HG03521 (cell line): ENCODE results near the gene NDUFAF5.

Experiments
- ATAC-seq: cut with Tn5 transposase; IDR thresholded peaks from one replicate; pipeline ENCODE4 v1.9.1; 2021; ENCODE audit warnings: mild to moderate bottlenecking, moderate library complexity; ENCODE audit not compliant: unreplicated experiment

The NDUFAF5 gene

DNA sequence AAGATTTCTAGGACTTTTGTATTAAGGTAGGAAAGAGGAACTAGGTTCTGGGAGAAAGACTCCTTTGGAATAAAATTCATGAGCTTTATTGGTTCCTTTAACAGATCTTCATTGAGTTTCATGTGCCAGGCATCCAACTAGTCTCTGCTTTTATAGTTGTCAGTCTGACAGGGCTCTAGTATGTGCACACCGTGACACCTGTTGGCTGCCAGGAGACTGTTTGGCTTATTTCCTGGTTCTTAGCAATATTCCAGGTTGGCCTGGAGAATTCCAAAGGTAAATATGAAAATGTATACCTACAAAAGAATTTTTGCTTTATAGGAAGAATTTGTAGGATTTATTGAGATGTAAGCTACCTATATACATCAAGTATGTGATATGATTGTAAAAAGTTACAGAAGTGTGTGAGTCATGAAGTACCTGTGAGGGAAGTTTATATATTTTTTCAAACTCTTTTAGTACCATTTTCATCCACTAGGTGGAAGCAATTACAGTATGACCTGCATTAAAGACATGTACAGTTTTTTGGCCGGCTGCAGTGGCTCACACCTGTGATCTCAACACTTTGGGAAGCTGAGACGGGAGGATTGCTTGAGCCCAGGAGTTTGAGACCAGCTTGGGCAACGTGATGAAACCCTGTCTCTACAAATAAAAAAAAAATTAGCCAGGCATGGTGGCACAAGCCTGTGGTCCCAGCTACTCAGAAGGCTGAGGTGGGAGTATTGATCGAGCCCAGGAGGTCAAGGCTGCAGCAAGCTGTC is 35.2 kb downstream of the NDUFAF5 start:
- peak; percentile 89 for ATAC-seq

DNA sequence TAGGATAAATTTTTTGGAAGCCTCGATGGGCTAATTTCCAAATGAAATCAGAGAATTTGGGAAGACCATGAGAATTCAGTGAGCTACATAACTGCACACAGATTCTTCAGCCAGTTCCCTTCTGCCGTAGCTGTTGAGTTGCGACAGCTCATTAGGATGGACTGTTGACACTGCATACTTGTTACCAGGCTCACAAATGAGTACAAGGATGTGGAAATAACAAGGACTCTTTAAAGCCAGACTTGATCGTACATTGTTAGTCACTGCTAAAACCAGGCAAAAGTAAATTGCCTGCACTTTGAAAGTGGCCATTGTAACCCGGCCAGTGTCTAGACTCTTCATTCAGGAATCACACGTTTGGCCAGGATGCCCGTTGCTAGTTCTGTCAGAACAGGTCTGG is 37.0 kb downstream of the NDUFAF5 start:
- ATAC-seq = no peak

DNA sequence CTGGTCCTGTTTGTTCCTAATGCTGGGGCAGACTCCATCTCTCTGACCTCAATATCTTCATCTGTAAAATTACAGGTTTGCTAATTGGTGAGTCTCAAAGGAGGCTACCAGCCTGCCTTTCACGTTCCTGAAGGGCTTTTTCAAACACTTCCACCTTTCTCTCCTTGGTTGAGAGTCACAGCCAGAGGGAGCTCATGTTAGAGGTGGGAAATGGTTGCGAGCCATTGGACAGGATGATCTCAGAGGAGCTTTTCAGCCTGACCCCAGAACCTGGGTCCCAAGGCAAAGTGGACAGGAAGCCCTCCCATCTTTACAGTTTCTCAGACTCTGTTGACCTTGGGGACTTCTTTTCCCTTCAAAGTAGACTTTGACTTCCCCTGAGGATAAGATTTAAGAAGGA is 37.6 kb downstream of the NDUFAF5 start:
- no peak for ATAC-seq

DNA sequence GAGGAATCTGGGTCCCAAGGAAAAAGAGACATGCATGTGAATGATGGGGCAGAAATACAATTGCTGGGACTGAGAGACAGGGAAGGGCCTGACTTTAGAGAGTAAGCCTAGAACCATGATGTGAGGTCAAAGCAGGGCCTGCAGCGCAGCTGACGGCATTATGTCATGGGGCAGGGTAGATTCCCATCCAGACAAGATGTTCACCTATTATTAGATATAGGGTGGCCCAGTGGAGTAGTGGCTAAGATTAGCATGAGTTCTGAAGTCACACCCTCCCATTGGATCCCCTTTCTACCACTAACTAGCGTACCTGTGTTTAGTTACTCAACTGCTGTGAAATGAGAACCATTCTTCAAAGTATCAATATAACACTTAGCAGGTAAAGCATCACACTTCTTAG is 39.6 kb downstream of the NDUFAF5 start:
- no peak for ATAC-seq

DNA sequence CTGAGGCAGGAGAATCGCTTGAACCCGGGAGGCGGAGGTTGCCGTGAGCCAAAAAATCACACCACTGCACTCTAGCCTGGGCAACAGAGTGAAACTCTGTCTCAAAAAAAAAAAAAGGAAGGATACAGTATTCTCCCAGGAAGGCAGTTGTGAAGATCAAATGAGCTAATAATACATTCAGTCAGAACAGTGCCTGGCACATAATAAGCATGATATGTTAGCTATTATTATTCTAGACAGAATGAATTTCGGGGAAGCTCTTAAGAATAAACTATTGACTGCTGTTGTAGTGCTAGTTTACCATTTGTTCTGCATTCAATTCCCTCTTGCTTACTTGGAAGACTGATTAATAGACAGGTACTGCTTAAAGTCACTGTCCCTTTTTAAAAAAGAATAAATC is 40.6 kb downstream of the NDUFAF5 start:
- no peak for ATAC-seq

DNA sequence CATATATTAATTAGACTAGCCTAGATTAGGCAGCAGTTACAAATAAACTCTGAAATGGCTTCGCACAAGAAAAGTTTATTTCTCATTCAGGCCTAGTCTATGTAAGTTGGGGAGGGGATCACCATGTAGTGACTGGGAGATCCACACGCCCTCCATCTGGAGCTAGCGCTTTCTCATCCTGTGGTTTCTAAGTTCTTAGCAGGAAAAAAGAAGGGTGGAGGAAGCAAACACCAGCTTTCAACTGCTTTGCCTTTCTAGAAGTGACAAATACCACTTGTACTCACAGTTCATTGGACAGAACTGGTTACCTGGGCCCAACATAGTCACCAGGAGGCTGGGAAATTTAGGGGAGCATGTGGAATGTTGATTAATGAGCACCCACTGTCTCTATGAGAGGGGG is 46.6 kb downstream of the NDUFAF5 start:
- no peak for ATAC-seq

DNA sequence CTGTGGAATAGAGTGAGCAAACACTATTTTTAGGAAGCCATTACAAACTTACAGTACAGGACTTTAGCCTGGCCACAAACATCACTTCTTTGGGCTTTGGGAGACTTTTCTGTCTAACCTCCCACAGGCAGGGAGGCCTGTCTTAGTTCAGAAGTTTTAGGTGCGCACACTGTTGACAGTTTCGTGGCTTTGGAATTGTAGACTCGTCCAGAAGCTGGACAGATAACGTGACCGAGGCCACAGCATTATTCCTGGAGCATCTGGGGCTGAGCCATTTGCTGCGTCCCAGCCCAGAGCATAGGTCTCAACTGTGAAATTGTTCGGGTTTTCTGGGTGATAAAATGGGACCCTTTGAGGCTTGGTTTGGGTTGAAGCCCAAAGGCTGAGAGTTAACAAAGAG is 53.8 kb downstream of the NDUFAF5 start:
- ATAC-seq = no peak

DNA sequence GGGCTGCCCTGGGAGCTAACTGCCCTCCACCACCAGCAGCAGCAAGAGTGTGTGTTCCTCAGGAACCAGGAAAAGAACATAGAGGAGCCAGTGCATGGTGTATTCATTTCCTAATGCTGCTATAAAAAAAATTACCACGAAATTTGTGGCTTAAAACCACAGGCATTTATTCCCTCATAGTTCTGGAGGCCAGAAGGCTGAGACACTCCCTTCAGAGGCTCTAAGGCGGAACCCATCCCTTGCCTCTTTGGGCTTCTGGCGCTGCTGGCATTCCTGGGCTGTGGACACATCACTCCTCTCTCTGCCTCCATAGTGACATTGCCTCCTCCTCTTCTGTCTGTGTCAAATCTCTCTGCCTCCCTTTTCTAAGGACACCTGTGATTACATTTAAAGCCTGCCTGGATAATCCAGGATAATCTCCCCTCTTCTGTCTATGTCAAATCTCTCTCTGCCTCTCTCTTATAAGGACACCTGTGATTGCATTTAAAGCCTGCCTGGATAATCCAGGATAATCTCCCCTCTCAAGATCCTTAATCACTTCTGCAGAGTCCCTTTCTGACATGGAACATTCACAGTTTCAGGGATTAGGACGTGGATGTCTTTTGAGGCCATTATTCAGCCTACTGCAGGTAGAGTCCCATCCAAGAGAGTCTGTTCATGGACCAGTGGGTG is 54.7 kb downstream of the NDUFAF5 start:
- ATAC-seq = no peak

DNA sequence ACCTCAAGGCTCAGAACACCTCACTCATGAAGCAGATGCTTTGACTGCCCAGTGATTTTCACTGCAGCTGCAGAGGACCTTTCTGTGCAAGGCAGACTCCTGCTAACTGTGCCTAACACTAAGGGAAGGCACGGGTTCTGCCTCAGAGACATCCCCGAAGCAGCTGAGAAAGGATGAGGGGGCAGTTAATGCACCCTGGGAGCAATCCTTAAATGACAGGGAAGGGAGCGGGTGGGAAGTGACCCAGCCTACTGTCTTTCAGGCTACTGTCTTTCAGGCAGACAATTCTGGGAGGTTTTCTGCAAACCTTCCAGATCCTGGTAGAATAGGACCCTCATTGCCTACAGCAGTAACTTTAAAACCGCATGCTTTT is 55.3 kb downstream of the NDUFAF5 start:
- no peak for ATAC-seq

DNA sequence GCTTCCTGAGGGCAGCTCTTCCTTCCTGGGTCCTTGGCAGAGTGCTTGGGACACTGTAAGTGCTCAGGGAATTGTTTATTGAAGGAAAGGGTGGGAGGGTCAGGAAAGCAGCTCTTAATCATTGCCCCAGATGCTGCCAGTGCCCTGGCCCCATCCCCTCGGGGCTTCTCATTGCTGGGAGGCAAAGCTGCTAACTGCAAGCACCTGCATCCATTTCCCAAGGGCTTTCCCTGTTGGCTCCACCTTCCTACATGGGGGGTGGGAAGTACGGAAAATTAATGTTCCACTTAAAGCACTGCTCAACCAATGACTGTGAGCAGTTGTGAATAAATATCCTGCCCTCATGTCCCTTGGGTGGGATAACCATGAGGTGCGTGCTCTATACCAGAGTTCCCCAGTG is 56.4 kb downstream of the NDUFAF5 start:
- ATAC-seq = no peak

DNA sequence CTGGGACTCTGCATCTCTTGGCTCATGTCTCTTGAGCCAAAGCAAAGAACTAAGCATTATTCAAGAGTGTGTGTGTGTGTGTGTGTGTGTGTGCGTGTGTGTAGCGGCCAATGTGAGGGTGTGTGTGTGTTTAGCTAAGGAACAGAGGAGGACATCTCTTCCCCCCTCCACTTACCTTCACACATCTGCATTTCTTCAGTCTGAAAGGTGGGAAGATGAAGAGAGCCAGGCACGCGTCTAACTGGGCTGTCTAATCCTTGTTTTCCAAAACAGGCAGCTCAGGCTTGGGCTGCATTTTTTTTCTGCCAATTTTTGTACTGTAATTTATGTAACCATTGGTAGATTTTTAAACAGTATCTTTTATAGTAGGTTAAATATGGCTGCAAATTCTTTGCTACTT is 59.5 kb downstream of the NDUFAF5 start:
- ATAC-seq = no peak

DNA sequence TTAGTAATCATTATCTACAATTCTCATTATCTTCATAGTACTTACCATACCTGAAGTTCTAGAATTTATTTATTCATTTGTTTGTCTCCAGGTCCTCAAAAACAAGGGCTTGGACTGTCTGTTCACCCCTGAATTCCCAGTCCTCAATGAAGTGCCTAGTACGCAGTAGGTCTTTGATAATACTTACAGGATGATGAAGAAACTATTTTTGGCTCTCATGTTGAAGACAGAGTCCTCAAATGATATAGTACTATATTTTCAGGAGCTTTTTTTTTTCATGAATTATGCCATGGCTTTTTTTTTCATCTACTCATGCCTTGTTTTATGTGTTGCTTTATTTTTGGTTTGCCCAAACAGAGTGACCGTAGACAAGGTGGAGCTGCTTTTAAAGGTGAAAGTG is 66.5 kb downstream of the NDUFAF5 start:
- no peak for ATAC-seq

DNA sequence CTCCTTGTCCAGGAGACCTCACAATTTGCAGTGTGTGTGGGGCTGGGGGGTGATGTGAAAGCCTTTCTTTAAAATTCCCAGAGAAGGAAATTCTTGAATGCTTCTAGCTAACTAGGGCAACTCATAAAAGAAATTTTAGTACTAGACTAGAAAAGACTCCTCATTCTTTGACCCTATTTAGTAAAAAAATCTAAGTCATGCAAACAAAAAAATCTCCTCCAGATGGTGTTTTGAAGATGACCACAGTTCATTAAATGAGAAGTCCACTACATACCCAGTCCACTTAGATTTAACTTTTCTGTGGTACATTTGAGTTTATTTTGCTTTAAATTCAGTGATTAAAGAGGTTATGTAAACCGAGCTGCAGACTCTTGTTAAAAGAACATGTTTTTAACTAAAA is 67.5 kb downstream of the NDUFAF5 start:
- ATAC-seq = no peak

DNA sequence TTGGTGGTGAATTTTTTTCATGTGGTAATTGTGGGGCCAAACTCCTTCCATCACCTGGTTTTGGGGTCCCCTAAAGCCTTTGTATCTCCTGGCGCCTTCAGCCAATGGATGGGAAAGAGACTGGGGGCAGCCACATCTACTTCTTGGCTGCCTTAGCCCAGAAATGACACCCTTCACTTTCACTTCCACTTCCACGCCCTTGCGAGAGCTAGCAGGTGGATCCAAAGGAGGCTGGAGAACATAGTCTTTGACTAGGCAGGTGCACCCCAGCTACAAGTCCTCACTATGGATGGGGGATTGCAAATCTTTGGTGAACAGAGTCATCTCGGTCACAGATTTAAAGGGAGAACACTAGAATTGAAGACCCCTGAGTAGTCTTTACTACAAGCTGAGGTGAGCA is 70.8 kb downstream of the NDUFAF5 start:
- ATAC-seq = no peak

DNA sequence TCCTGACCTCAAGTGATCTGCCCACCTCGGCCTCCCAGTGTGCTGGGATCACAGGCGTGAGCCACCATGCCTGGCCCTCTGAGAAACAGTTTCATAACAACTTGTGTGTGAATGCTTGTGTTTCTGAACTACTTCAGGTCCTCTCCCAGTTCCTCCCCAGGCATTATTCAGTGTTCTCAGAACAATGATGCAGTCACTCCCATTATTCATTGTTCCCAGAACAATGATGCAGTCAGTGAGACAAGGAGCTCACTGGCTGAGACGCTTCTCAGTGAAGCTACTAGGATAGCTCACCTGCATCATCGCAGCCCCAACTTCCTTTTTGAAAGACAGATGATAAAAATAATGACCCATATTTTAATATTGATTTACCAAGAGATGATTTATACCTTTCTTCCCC is 71.5 kb downstream of the NDUFAF5 start:
- ATAC-seq = no peak

DNA sequence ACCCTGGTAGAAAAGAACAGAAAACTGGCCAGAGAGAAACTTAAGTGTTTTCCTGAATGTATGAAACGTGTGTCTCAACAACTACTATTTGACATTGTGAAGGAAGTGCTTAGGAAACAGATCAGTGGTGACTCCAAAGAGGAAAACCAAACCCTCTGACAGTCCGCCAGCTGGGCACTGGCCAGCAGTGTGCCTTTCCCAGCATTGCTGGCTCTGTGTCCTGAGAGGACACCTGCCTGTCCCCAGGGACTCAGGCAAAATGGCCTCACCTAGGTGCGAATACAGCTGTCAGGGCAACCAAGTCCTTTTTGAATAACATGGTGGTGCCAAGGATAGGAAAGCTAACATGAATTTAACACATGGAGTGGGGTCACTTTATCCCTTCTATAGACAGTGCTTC is 72.5 kb downstream of the NDUFAF5 start:
- no peak for ATAC-seq

DNA sequence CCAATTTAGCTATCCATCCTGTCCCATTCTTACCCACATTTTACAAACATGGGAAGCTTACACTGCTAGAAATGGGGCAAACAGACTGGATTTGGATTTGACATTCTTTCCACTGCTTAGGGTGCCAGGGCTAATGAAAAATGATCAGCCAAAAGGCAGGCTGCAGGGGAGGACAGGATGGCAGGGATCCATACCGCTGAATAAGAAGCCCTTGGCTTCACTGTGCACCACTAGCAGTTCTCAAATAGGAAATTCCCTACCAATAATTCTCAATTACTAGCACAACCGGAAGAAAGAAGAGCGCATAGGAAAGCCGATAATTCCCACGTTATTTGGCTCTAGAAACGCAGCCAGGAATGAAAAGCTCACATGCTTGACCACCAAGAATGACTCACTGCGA is 73.1 kb downstream of the NDUFAF5 start:
- ATAC-seq = no peak

DNA sequence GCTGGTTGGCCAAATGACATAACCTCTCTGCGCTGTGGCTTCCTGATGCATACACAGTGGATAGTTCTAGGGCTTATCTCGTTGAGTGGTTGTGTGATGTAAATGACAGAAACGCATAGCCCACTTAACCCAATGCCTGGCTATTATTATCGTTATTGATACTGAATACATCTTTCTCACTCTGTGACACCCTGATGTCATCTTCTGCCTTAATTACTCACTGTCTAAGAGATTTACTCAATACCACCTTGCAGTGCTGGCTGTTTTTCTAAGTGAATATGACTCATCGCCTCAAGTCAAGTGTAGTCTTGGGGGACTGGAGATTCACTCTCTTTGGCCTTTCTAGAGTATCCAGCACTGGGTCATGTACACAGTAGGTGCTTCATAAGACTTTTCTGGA is 73.6 kb downstream of the NDUFAF5 start:
- ATAC-seq = no peak

DNA sequence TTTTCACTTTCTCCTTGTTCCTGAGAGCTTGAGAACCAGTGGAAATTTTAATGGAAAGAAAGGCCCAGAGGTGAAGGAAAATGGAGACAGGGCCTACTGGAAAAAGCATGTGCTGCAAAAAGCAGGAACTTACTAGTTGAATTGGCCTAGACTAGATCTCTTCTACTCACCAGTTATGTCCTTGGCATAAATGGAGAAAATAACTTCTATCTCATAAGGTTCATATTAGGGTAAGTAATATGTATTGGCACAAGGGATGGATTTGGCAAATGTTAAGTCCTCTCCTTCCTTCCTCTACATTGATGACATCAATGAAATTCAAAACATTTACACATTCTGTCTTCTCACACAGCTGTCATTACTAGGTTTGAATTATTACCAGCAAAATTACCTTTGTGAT is 74.0 kb downstream of the NDUFAF5 start:
- no peak for ATAC-seq

DNA sequence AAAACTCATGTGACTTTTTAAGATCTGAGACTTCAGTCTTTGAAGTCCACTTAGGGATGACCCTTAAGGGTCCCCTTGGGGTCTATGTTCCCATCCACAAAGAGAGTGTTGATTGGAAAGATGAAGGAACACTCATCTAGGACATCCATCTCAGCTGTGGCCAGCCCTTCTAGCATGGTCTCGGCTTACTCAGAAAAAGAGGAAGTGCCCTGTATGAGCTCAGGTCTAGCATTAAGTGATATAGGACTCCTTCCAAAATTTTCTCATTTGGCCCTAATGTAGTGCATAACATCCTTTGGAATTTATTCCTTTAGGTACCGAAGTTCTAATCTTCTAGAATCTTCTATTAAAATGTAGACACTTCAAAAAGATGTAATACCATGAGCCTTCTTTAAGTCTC is 77.4 kb downstream of the NDUFAF5 start:
- ATAC-seq = no peak

DNA sequence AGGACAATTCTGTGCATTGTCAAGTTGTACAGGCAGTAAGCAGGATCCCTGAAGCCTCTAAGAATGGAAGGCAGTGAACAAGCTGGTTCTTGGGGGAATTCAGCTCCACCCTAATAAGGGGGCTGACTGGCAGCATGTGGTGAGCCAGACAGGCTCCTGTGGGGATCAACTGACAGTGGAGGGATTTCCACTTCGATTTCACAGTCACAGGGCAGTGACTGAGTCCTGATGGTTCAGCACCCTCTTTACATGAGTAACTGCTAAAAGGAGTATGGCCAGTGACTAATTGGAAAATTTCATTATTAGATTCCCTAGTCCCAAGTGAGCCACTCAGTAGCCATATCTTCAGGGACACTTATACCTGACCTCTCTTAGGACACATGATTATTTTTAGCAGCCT is 78.4 kb downstream of the NDUFAF5 start:
- no peak for ATAC-seq

DNA sequence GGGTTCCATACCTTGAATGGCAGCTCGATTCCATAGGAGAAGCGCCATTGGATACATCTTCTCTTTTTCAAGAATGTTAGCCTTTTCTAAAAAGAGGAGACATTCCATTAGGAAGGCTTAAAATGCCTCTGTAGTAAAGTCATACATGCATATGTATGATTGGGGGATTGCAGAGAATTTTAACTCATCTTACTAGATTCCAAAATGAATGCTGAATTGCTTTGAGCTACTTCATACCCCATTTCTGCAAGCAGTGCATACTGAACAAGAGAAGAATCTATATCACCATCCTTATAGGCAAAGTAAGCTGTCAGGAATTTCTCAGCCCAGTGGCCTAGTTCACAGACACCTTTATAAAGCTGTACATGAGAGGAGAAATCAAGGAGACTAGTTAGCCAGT is 80.3 kb downstream of the NDUFAF5 start:
- no peak for ATAC-seq

DNA sequence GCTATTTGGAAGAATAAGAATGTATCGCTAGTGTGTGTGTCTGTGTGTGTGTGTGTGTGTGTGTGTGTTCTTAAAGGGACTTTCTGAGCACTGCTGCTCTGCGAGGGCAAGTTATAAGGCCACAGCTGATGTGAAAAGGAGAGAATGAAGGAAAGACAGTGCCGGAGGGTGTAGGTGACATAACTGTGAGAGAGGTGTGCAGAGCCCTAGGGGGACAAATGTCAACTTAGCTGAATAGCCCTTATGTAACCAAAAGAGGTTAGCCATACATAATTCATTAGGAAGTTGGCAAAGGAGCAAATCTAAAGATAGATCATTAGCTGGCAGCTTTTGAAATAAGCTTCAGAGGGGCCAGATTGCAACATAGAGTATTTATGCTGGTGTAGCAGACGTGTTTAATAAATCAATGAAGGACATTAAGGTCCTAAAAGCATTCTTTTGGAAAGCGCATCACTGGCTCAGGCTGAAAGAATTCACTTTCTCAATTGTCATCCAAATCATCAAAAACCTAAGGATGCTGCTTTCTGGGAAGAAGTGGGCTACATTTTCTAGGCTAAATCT is 81.0 kb downstream of the NDUFAF5 start:
- ATAC-seq = no peak
